GM12878 (cell line): Measurements from ENCODE around the gene UGT1A8. TPM values are rescaled to one million over a fixed set of nuclear protein-coding genes. Genes with fewer than 3 reads are reported as not detected.

ENCODE experiments used
- ATAC-seq: fragments of 200-7000 bp; cut with Tn5 transposase; 3 replicates; pipeline ENCODE4 v1.9.1; 2020; ENCODE audit warnings: mild to moderate bottlenecking, moderate library complexity
- BruUV-seq: library from RNA; stranded (reverse); fragments of 400-500 nt; replicated peaks from 2 replicates; lab custom pipeline; 2021; lab: Mats Ljungman, UMichigan
- CTCF ChIA-PET: fragments of 300-600 bp; sonication (Branson Sonifier 250); formaldehyde crosslinking; extraction: SDS; loops from one replicate; lab custom pipeline; 2021; ENCODE audit warnings: inconsistent platforms; lab: Yijun Ruan, JAX
- POLR2A ChIA-PET: fragments of 350-600 bp; formaldehyde crosslinking; extraction: SDS; loops from one replicate; lab custom pipeline; 2021; ENCODE audit warnings: inconsistent platforms; lab: Charles Lee
- RAD21 ChIA-PET: fragments of 300-600 bp; sonication (Branson Sonifier 250); formaldehyde crosslinking; loops from one replicate; lab custom pipeline; 2023; ENCODE audit warnings: antibody characterized with exemption; ENCODE audit not compliant: unreplicated experiment; lab: Charles Lee
- SMC1A ChIA-PET: fragments of 300-600 bp; sonication (Branson Sonifier 250); formaldehyde crosslinking; loops from one replicate; lab custom pipeline; 2023; ENCODE audit not compliant: unreplicated experiment, uncharacterized antibody; lab: Charles Lee
- DNase-seq: peaks from one replicate; pipeline ENCODE4 v3.0.0-alpha.2; 2011; ENCODE audit warnings: low read depth, low spot score
- FAIRE-seq: peaks from 3 replicates; lab custom pipeline; 2011; peaks lifted over from hg19 to GRCh38; lab: Jason Lieb, UNC
- H2AFZ ChIP-seq: 2 replicates; pipeline ENCODE4 v1.6.0; 2011; ENCODE audit warnings: low read depth, low read length, control low read depth; ENCODE audit not compliant: control insufficient read depth
- H3K27ac ChIP-seq: 2 replicates; pipeline ENCODE4 v1.5.1; 2011; ENCODE audit warnings: control low read depth; ENCODE audit not compliant: control insufficient read depth, insufficient read depth
- H3K27me3 ChIP-seq, 2 experiments: replicated peaks in 1 of 2; 2 replicates each; pipeline versions ENCODE4 v1.6.0 to v1.6.1; 2011; ENCODE audit warnings: low read length in 1 of 2; ENCODE audit not compliant: control insufficient read depth in 2 of 2, insufficient read depth in 2 of 2
- H3K36me3 ChIP-seq, 2 experiments: 2 replicates each; pipeline ENCODE4 v1.5.1; 2011; ENCODE audit warnings: low read length in 1 of 2; ENCODE audit not compliant: control insufficient read depth in 2 of 2, insufficient read depth in 2 of 2
- H3K4me1 ChIP-seq: 2 replicates; pipeline ENCODE4 v1.6.1; 2011; ENCODE audit warnings: mild to moderate bottlenecking, low read length, moderate library complexity, mixed read lengths; ENCODE audit not compliant: control insufficient read depth, insufficient read depth
- H3K4me2 ChIP-seq: 2 replicates; pipeline ENCODE4 v1.6.0; 2011; ENCODE audit warnings: control low read depth; ENCODE audit not compliant: control insufficient read depth, insufficient read depth
- H3K4me3 ChIP-seq: fragments of 200-600 bp; sonication (generic); 2 replicates; pipeline ENCODE4 v1.5.1; 2016
- H3K79me2 ChIP-seq: 2 replicates; pipeline ENCODE4 v1.6.0; 2011; ENCODE audit warnings: low read length; ENCODE audit not compliant: control insufficient read depth, insufficient read depth
- H3K9ac ChIP-seq: 2 replicates; pipeline ENCODE4 v1.8.0; 2011; ENCODE audit warnings: low read length, control low read depth, mixed read lengths; ENCODE audit not compliant: control insufficient read depth, insufficient read depth
- H3K9me3 ChIP-seq: replicated peaks from 3 replicates; pipeline ENCODE4 v1.5.1; 2011; ENCODE audit warnings: mild to moderate bottlenecking, low read length; ENCODE audit not compliant: control insufficient read depth, insufficient read depth
- H4K20me1 ChIP-seq: 2 replicates; pipeline ENCODE4 v1.6.0; 2011; ENCODE audit not compliant: control insufficient read depth, insufficient read depth
- E2F4 ChIP-seq: IDR thresholded peaks from 2 replicates; pipeline ENCODE4 v1.6.1; 2012; ENCODE audit warnings: low read depth, low read length, improper control_type of control experiment
- EGR1 ChIP-seq, 2 experiments: IDR thresholded peaks; 1 replicate in 1 of 2; 2 replicates in 1 of 2; pipeline ENCODE4 v1.6.1; 2011 to 2012; ENCODE audit warnings: low read depth in 2 of 2, low read length in 2 of 2, borderline replicate concordance in 1 of 2, mild to moderate bottlenecking in 1 of 2, moderate library complexity in 1 of 2
- EZH2 ChIP-seq: IDR thresholded peaks from 2 replicates; pipeline ENCODE4 v1.6.1; 2012; ENCODE audit warnings: low read depth, mild to moderate bottlenecking, control low read depth, inconsistent platforms, low read length, borderline replicate concordance; ENCODE audit not compliant: control insufficient read depth
- FOS ChIP-seq: IDR thresholded peaks from 3 replicates; pipeline ENCODE4 v1.6.1; 2011; ENCODE audit warnings: borderline replicate concordance; ENCODE audit not compliant: insufficient read length; ENCODE audit errors: extremely low read depth
- HDGF ChIP-seq: fragments of 450-650 bp; IDR thresholded peaks from 2 replicates; pipeline ENCODE4 v1.6.1; 2016; ENCODE audit warnings: antibody characterized with exemption
- JUND ChIP-seq: IDR thresholded peaks from 2 replicates; pipeline ENCODE4 v1.6.1; 2012; ENCODE audit warnings: low read depth, mild to moderate bottlenecking, low read length, improper control_type of control experiment, moderate library complexity
- MEF2B ChIP-seq: fragments of 450-650 bp; IDR thresholded peaks from 2 replicates; pipeline ENCODE4 v1.6.1; 2018; ENCODE audit warnings: mild to moderate bottlenecking, moderate library complexity; ENCODE audit not compliant: partially characterized antibody, poor library complexity, severe bottlenecking
- MYB ChIP-seq: fragments of 150-350 bp; IDR thresholded peaks from 2 replicates; pipeline ENCODE4 v1.6.1; 2014; ENCODE audit warnings: mild to moderate bottlenecking, low read depth, low read length, borderline replicate concordance
- POLR2A ChIP-seq: IDR thresholded peaks from 2 replicates; pipeline ENCODE4 v1.6.1; 2011; ENCODE audit warnings: low read depth, mild to moderate bottlenecking, low read length
- RELA ChIP-seq: fragments of 450-650 bp; IDR thresholded peaks from 2 replicates; pipeline ENCODE4 v1.8.0; 2014; ENCODE audit warnings: borderline replicate concordance; ENCODE audit not compliant: partially characterized antibody
- SMAD1 ChIP-seq: fragments of 450-650 bp; IDR thresholded peaks from 2 replicates; pipeline ENCODE4 v1.6.1; 2018; ENCODE audit warnings: mild to moderate bottlenecking, low read depth; ENCODE audit not compliant: partially characterized antibody
- STAT1 ChIP-seq: fragments of 450-650 bp; conservative IDR thresholded peaks from 2 replicates; pipeline ENCODE4 v1.6.1; 2014; ENCODE audit warnings: antibody characterized with exemption, mild to moderate bottlenecking
- SUZ12 ChIP-seq: fragments of 200-600 bp; sonication (generic); IDR thresholded peaks from one replicate; pipeline ENCODE4 v1.6.1; 2018; ENCODE audit warnings: antibody characterized with exemption, mild to moderate bottlenecking; ENCODE audit not compliant: unreplicated experiment
- TAF1 ChIP-seq: IDR thresholded peaks from 2 replicates; pipeline ENCODE4 v1.6.1; 2011; ENCODE audit warnings: mild to moderate bottlenecking, low read depth, low read length, borderline replicate concordance
- TARDBP ChIP-seq: IDR thresholded peaks from 2 replicates; pipeline ENCODE4 v1.6.1; 2016; ENCODE audit warnings: borderline replicate concordance
- USF1 ChIP-seq: IDR thresholded peaks from 2 replicates; pipeline ENCODE4 v1.6.1; 2011; ENCODE audit warnings: borderline replicate concordance, low read depth, mild to moderate bottlenecking, moderate library complexity, mixed read lengths, low read length; ENCODE audit not compliant: insufficient read depth; ENCODE audit errors: extremely low read length
- ZBTB40 ChIP-seq: fragments of 450-650 bp; IDR thresholded peaks from 2 replicates; pipeline ENCODE4 v1.6.1; 2016; ENCODE audit warnings: mild to moderate bottlenecking, moderate library complexity, borderline replicate concordance
- ZNF24 ChIP-seq: fragments of 450-650 bp; IDR thresholded peaks from 2 replicates; pipeline ENCODE4 v1.6.1; 2017; ENCODE audit warnings: antibody characterized with exemption, mild to moderate bottlenecking
- WGBS: methylation state at CpG from one replicate; pipeline ENCODE4 v1.1.6; 2016; ENCODE audit warnings: low lambda C conversion rate; ENCODE audit not compliant: insufficient replicate concordance, insufficient coverage; ENCODE audit errors: missing lambda C conversion rate; 5-methylcytosine and 5-hydroxymethylcytosine counted together
- in situ Hi-C: fragments of 300-500 bp; cut with MboI; formaldehyde crosslinking; loops from 9 replicates; pipeline ENCODE4 v1.14.3; 2018; ENCODE audit warnings: mixed read lengths
- intact Hi-C: fragments of 100-400 bp; cut with micrococcal nuclease; formaldehyde crosslinking; loops from one replicate; pipeline ENCODE4 v1.14.2; 2022; ENCODE audit not compliant: unreplicated experiment
- polyA plus RNA-seq, 11 experiments: library from polyadenylated mRNA; depleted of rRNA in 4 of 11; unstranded in 6 of 11; stranded (reverse) in 5 of 11; fragments of >200 nt; fragmentation: Nextera tagmentation in 4 of 11; fragmentation: Illumina TruSeq in 1 of 11; extraction: Ambion mirVana in 4 of 11; extraction: Trizol in 1 of 11; gene quantifications; 1 replicate in 1 of 11; 2 replicates in 10 of 11; pipeline versions ENCODE4 v1.2.1 to v1.2.3, GENCODE V29; 2011 to 2016; ENCODE audit warnings: inconsistent platforms in 2 of 11, missing spikeins in 2 of 11, low read depth in 1 of 11
- total RNA-seq, 4 experiments: library from RNA; depleted of rRNA in 3 of 4; stranded (reverse); fragments of >200 nt in 3 of 4; fragmentation: Illumina TruSeq in 1 of 4; extraction: Trizol in 1 of 4; gene quantifications; 2 replicates each; pipeline versions ENCODE4 v1.2.1 to v1.2.3, GENCODE V29; 2013 to 2021

Gene UGT1A8
- total and polyA plus RNA-seq, 10 of the 15 experiments (the other 5 are each of a cell fraction or from before 2014, with no cell fraction given): not detected

GRCh38 chr2:233747283-233747544, 129.8 kb downstream of the UGT1A8 start:
- no peaks in the 10 kb centered on the region for H3K27me3 ChIP-seq
- no peak overlapping the region for H3K4me2 ChIP-seq
- no peaks in the 10 kb centered on the region for H4K20me1 ChIP-seq
- SMC1A ChIA-PET: no interaction called here
- H2AFZ ChIP-seq: no peak overlapping the region
- TF ChIP-seq STAT1 (no peak), POLR2A (no peak), FOS (no peak), USF1 (no peak), EZH2 (no peak), MEF2B (no peak), E2F4 (no peak), MYB (no peak), TARDBP (no peak), HDGF (no peak), TAF1 (no peak), ZBTB40 (no peak), ZNF24 (no peak), RELA (no peak), SMAD1 (no peak), EGR1 (IDR thresholded peaks at IDR 0.05; ENCODE audit: borderline replicate concordance in 1 of 2, low read depth in 2 of 2, low read length in 2 of 2) (no peak), SUZ12 (no peak), JUND (no peak)
- ATAC-seq (no peak), DNase-seq (no peak), FAIRE-seq (no peak)
- no TSS peak for BruUV-seq
- CTCF ChIA-PET: no interaction called here
- RAD21 ChIA-PET: no interaction called here
- no peaks in the 10 kb centered on the region for H3K4me1 ChIP-seq
- no peak overlapping the region for H3K9ac ChIP-seq
- WGBS: 74% methylated on average over 6 of the region's 6 CpGs
- in situ Hi-C loops (no loop called here), intact Hi-C loops (no loop called here)
- no peak overlapping the region for H3K4me3 ChIP-seq
- no peak overlapping the region for H3K27ac ChIP-seq
- no peaks in the 10 kb centered on the region for H3K79me2 ChIP-seq
- POLR2A ChIA-PET: no interaction called here
- no peaks in the 10 kb centered on the region for H3K36me3 ChIP-seq
- no peaks in the 10 kb centered on the region; the same call in 2 of the 3 replicates for H3K9me3 ChIP-seq
